Naive thymus-derived CD8-positive, alpha-beta T cell (primary cell): ENCODE results near the gene PPP1R7. TPM values are rescaled to one million over a fixed set of nuclear protein-coding genes. Genes with fewer than 3 reads are reported as not detected.

Source experiments
- ATAC-seq, 2 donors: fragments of 150-1000 bp; cut with Tn5 transposase in 1 of 2; sonication (Bioruptor Pico), chemical (Tn5 transposase) in 1 of 2; 1 replicate in 1 of 2; 2 replicates in 1 of 2; pipeline ENCODE4 v1.10.0; 2021; ENCODE audit warnings: mild to moderate bottlenecking in 2 of 2, moderate library complexity in 2 of 2
- POLR2A ChIA-PET: fragments of 350-600 bp; sonication (Branson Sonifier 250); formaldehyde crosslinking; loops from one replicate; lab custom pipeline; 2021; ENCODE audit warnings: antibody characterized with exemption; lab: Charles Lee
- DNase-seq, 10 donors: peaks; one replicate each; pipeline versions ENCODE4 v3.0.0 to v3.0.0-alpha.2; 2020 to 2022
- H3K27ac Mint-ChIP-seq, 10 donors: one replicate each; pipeline ENCODE4 v1.8.0; 2020 to 2022; ENCODE audit warnings: mild to moderate bottlenecking in 10 of 10, mixed read lengths in 10 of 10, moderate library complexity in 4 of 10, inconsistent platforms in 1 of 10
- H3K27me3 Mint-ChIP-seq, 5 donors: one replicate each; pipeline ENCODE4 v1.8.0; 2021 to 2022; ENCODE audit warnings: mixed read lengths in 5 of 5
- H3K36me3 Mint-ChIP-seq, 3 donors: one replicate each; pipeline ENCODE4 v1.8.0; 2020 to 2022; ENCODE audit warnings: mixed read lengths in 3 of 3, mild to moderate bottlenecking in 2 of 3, inconsistent platforms in 1 of 3
- H3K4me1 Mint-ChIP-seq, 4 donors: one replicate each; pipeline ENCODE4 v1.8.0; 2021 to 2022; ENCODE audit warnings: mixed read lengths in 4 of 4
- H3K4me3 Mint-ChIP-seq, 10 donors: one replicate each; pipeline ENCODE4 v1.8.0; 2020 to 2022; ENCODE audit warnings: mild to moderate bottlenecking in 10 of 10, mixed read lengths in 10 of 10, moderate library complexity in 6 of 10, inconsistent platforms in 1 of 10
- H3K9me3 Mint-ChIP-seq, 9 donors: one replicate each; pipeline ENCODE4 v1.8.0; 2020 to 2022; ENCODE audit warnings: mixed read lengths in 9 of 9, mild to moderate bottlenecking in 3 of 9, inconsistent platforms in 1 of 9, moderate library complexity in 1 of 9
- polyA plus RNA-seq, 3 donors: library from polyadenylated mRNA; unstranded; fragments of 300-500 nt; fragmentation: Illumina TruSeq; gene quantifications; one replicate each; pipeline ENCODE4 v1.2.3, GENCODE V29; 2021
- total RNA-seq, 8 experiments: library from RNA in 2 of 8; stranded (reverse) in 2 of 8; gene quantifications; one replicate each; pipeline ENCODE4 v1.2.3 and lab custom pipeline; 2021 to 2026

Gene PPP1R7
- total and polyA plus RNA-seq, 5 experiments from 2014 or later, result 60.4 to 115 (median 109) TPM

DNA sequence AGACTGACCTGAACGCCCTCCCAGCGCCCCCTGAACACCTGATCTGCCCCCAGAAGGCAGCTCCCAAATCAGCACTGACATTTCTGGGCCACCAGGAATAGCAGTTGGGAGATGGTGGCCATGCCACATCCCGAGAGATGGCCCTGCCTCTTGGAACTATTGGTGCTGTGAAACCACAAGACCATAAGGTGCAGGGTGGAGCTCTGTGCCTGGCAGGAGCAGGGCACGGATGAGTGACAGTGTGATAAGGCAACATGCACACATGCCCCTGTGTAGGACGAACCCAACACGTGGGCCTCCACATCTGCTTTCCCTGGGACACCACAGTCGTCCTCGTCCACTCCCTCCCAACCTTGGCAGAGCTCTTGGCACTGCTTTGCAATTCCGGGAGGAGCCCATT, 65.2 kb downstream of the PPP1R7 start:
- ATAC-seq, result no peak

GRCh38 chr2:241216211-241216761, 66.0 kb downstream of the PPP1R7 start:
- H3K4me3 Mint-ChIP-seq, result peak overlapping the region; percentile 68 to 88 (median 80)
- peak in 1 of 2 donors; percentile 22 for ATAC-seq
- peak in 1 of 10 donors; percentile 61 for DNase-seq
- peak overlapping the region in 8 of 10 donors; percentile 43 to 87 (median 56) for H3K27ac Mint-ChIP-seq
- H3K4me1 Mint-ChIP-seq, result peaks cover 8 to 18% (median 11%) of the 10 kb centered on the region in 4 donors
- H3K27me3 Mint-ChIP-seq, result peaks cover 0 to 2% (median 0%) of the 10 kb centered on the region in 5 donors
- no peaks in the 10 kb centered on the region for H3K36me3 Mint-ChIP-seq
- no peaks in the 10 kb centered on the region for H3K9me3 Mint-ChIP-seq
- POLR2A ChIA-PET, result interaction anchor here (0.7 to 1.5 kb wide), 4 partner anchors 9 to 655 kb away, joined by 3 read pairs; no protein-coding TSS in a partner anchor

More for the DNA sequence above, 65.2 kb downstream of the PPP1R7 start:
- Mint-ChIP-seq H3K27ac (no peak overlapping the region), H3K36me3 (no peaks in the 10 kb centered on the region), H3K4me1 (peaks cover 8 to 18% (median 11%) of the 10 kb centered on the region in 4 donors), H3K4me3 (no peak overlapping the region), H3K9me3 (no peaks in the 10 kb centered on the region), H3K27me3 (peaks cover 0 to 2% (median 0%) of the 10 kb centered on the region in 5 donors)
- POLR2A ChIA-PET, result interaction anchor here (1.3 kb wide), 1 partner anchor 11 kb away, joined by 3 read pairs; no protein-coding TSS in a partner anchor
- DNase-seq, result peak in 1 of 10 donors; percentile 31

DNA sequence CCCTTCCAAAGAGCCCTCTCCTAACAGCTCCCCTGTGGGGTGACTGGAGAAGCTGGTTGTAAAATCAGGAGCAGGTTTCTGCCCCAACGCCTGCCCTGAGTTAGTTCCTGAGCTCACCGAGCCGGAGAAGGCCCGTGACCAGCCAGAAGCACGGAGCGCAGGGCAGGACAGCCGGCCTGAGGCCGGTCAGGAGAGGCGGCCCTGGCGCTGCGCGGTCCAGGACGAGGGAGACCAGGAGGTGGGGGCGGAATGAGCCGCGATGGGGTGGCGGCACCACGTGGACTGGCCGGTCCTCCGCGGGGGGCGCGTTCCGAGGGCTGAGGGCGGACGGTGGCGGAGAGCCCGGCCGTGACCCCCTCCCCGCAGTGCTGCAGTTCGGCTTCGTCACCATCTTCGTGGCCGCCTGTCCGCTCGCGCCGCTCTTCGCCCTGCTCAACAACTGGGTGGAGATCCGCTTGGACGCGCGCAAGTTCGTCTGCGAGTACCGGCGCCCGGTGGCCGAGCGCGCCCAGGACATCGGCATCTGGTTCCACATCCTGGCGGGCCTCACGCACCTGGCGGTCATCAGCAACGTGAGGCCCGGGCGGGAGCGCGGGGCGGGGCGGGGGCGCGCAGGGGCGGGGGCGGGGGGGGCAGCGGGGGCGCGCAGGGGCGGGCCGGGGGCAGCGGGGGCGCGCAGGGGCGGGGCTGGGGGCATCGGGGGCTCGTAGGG, 67.2 kb downstream of the PPP1R7 start:
- Mint-ChIP-seq H3K4me1 (peaks cover 7 to 18% (median 10%) of the 10 kb centered on the region in 4 donors), H3K36me3 (no peaks in the 10 kb centered on the region), H3K27ac (peak overlapping the region in 5 of 10 donors; percentile 43 to 81 (median 79)), H3K27me3 (peaks cover 0 to 3% (median 2%) of the 10 kb centered on the region in 5 donors), H3K9me3 (no peaks in the 10 kb centered on the region), H3K4me3 (peak overlapping the region; percentile 50 to 88 (median 82))
- peak; percentile 35 to 55 for ATAC-seq
- POLR2A ChIA-PET, result interaction anchor here (1.0 to 1.5 kb wide), 2 partner anchors 10 to 656 kb away, joined by 3 read pairs; no protein-coding TSS in a partner anchor
- peak in 7 of 10 donors; percentile 27 to 67 (median 33) for DNase-seq

DNA sequence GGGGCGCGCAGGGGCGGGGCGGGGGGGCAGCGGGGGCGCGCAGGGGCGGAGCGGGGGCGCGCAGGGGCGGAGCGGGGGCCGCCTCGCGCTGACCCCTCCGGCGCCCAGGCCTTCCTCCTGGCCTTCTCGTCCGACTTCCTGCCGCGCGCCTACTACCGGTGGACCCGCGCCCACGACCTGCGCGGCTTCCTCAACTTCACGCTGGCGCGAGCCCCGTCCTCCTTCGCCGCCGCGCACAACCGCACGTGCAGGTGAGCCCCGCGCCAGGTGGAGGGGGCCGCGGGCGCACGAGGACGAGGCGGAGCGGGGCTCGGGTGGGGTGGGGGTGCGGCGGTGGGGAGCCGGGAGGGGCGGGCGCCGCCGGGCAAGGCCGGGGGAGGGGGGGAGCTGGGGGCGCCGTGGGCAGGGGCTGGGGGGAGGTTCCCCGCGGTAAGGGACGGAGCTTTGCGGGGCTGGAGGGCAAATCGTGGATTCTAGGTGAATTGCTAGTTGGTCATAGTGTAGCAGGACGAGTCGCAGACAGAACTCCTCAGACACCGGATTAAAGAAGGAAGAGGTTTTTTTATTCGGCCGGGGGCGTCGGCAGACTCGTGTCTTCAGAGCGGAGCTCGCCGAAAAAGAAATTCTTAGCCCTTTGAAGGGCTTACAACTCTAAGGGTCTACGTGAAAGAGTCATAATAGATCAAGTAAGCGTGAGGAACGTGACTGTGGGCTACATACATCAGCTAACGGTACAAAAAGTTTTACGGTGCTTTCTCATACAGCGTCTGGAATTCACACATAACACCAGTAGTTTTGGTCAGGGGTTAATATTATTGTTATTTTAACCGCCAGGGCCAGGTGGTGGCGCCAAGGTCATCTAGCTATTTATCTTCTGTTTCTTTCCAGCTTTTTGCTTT, 68.1 kb downstream of the PPP1R7 start:
- H3K27me3 Mint-ChIP-seq, result peaks cover 0 to 5% (median 2%) of the 10 kb centered on the region in 5 donors
- H3K4me3 Mint-ChIP-seq, result peak overlapping the region; percentile 80 to 93 (median 88)
- peak overlapping the region; percentile 56 to 93 (median 80) for H3K27ac Mint-ChIP-seq
- peaks cover 5 to 18% (median 12%) of the 10 kb centered on the region in 4 donors for H3K4me1 Mint-ChIP-seq
- H3K9me3 Mint-ChIP-seq, result no peaks in the 10 kb centered on the region
- H3K36me3 Mint-ChIP-seq, result no peaks in the 10 kb centered on the region
- DNase-seq, result peak; percentile 14 to 76 (median 37)
- ATAC-seq, result peak; percentile 52 to 67
- POLR2A ChIA-PET, result interaction anchor here (1.1 kb wide), 1 partner anchor 657 kb away, joined by 3 read pairs; no protein-coding TSS in a partner anchor

DNA sequence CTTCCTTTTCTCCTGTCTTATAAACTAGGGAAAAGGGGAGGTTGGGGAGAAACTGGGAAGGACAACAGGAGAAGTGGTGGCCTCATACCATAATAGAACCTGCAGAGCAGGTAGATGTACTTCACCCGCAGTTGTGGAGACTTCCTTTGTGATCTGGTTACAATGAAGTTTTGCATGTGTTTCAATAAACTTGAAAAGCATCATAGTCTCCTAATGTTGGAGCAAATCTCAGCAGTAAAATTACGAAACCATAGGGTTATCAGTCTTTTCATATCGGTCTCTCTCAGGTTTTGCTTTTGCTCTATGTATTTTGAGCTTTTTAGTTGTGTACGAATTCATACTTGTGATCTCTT, 68.7 kb downstream of the PPP1R7 start:
- POLR2A ChIA-PET, result interaction anchor here (0.6 to 1.1 kb wide), 5 partner anchors 11 to 658 kb away, joined by 3 read pairs; no protein-coding TSS in a partner anchor
- Mint-ChIP-seq H3K4me1 (peaks cover 5 to 20% (median 13%) of the 10 kb centered on the region in 4 donors), H3K27me3 (peaks cover 0 to 5% (median 2%) of the 10 kb centered on the region in 5 donors), H3K4me3 (peak overlapping the region; percentile 80 to 93 (median 88)), H3K27ac (peak overlapping the region in 2 of 10 donors; percentile 78 to 89), H3K9me3 (no peaks in the 10 kb centered on the region), H3K36me3 (no peaks in the 10 kb centered on the region)
- ATAC-seq, result no peak
- DNase-seq, result no peak

GRCh38 chr2:241219856-241220356, 69.6 kb downstream of the PPP1R7 start:
- Mint-ChIP-seq H3K9me3 (no peaks in the 10 kb centered on the region), H3K4me1 (peaks cover 6 to 29% (median 13%) of the 10 kb centered on the region in 4 donors), H3K27ac (no peak overlapping the region), H3K36me3 (no peaks in the 10 kb centered on the region), H3K27me3 (peaks cover 0 to 5% (median 2%) of the 10 kb centered on the region in 5 donors), H3K4me3 (peak overlapping the region in 2 of 10 donors; percentile 18 to 85)
- ATAC-seq (no peak), DNase-seq (no peak)
- POLR2A ChIA-PET, result interaction anchor here (0.7 kb wide), 1 partner anchor 119 kb away, joined by 3 read pairs; no protein-coding TSS in a partner anchor

DNA sequence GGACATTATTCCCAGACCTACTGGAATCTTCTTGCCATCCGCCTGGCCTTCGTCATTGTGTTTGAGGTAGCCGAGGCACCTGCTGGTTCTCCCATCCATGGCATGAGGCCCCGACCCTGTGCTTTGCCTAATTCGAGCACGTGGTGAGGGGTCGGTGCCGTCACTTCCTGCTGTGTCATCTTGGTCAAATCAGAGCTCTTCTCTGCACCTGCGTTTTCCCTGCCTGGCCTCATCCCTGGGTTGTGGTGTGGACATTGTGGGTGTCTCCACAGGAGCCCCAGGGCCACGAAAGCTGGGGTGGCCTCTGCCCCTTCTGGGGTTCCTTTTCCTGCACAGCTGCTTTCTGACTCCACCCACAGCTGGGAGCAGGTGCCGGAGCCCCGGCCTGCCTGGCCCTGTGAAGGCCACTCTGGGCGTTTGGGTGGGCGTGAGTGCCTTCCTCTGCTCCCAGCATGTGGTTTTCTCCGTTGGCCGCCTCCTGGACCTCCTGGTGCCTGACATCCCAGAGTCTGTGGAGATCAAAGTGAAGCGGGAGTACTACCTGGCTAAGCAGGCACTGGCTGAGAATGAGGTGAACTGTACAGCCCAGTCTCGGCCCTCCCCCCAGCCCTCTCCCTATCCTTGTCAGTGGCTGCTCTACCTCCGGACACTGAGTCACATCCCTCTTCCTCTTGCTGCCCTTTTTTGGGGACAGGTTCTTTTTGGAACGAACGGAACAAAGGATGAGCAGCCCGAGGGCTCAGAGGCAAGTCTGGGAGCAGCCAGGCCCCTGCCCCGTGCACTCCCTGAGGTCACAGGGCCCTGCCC, 73.1 kb downstream of the PPP1R7 start:
- POLR2A ChIA-PET, result no interaction called here
- peaks cover 5 to 23% (median 12%) of the 10 kb centered on the region in 4 donors for H3K4me1 Mint-ChIP-seq
- peaks cover 0 to 20% (median 0%) of the 10 kb centered on the region in 3 donors for H3K36me3 Mint-ChIP-seq
- DNase-seq (peak in 1 of 10 donors; percentile 57), ATAC-seq (peak in 1 of 2 donors; percentile 27)
- H3K9me3 Mint-ChIP-seq, result no peaks in the 10 kb centered on the region
- H3K4me3 Mint-ChIP-seq, result no peak overlapping the region
- H3K27me3 Mint-ChIP-seq, result peaks cover 0 to 5% (median 2%) of the 10 kb centered on the region in 5 donors
- H3K27ac Mint-ChIP-seq, result peak overlapping the region in 1 of 10 donors; percentile 67

GRCh38 chr2:241224018-241224850, 74.0 kb downstream of the PPP1R7 start:
- DNase-seq (peak in 1 of 10 donors; percentile 57), ATAC-seq (no peak)
- Mint-ChIP-seq H3K27me3 (peaks cover 0 to 5% (median 2%) of the 10 kb centered on the region in 5 donors), H3K9me3 (no peaks in the 10 kb centered on the region), H3K36me3 (peaks cover 0 to 26% (median 2%) of the 10 kb centered on the region in 3 donors), H3K27ac (peak overlapping the region in 2 of 10 donors; percentile 25 to 50), H3K4me3 (no peak overlapping the region), H3K4me1 (peaks cover 1 to 14% (median 4%) of the 10 kb centered on the region in 4 donors)
- POLR2A ChIA-PET, result no interaction called here

DNA sequence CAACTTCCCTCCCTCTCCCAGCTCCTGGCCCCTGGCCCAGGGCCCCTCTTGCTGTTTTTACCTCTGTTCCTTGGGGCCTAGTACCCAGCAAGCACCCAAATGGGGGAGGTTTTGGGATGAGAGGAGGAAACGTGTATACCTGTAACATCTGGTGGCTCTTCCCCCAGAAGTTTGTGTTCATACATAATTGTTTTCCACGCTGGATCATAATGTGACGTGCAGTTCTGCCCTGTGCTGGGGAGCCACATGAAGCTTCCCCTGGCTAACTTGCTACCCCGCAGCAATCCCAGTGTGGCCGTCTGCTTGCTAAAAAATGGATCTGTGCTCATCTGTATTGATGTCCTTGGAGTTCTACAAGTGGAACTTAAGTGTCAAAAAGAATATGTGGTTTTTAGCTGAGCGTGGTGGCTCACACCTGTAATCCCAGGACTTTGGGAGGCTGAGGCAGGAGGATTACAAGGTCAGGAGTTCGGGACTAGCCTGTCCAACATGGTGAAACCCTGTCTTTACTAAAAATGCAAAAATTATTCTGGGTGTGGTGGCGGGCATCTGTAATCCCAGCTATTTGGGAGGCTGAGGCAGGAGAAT, 74.7 kb downstream of the PPP1R7 start:
- Mint-ChIP-seq H3K27ac (peak overlapping the region in 2 of 10 donors; percentile 25 to 31), H3K27me3 (peaks cover 0 to 5% (median 2%) of the 10 kb centered on the region in 5 donors), H3K9me3 (no peaks in the 10 kb centered on the region), H3K4me1 (peaks cover 0 to 12% (median 4%) of the 10 kb centered on the region in 4 donors), H3K4me3 (no peak overlapping the region), H3K36me3 (peaks cover 0 to 31% (median 2%) of the 10 kb centered on the region in 3 donors)
- ATAC-seq, result no peak
- POLR2A ChIA-PET, result no interaction called here
- no peak for DNase-seq

DNA sequence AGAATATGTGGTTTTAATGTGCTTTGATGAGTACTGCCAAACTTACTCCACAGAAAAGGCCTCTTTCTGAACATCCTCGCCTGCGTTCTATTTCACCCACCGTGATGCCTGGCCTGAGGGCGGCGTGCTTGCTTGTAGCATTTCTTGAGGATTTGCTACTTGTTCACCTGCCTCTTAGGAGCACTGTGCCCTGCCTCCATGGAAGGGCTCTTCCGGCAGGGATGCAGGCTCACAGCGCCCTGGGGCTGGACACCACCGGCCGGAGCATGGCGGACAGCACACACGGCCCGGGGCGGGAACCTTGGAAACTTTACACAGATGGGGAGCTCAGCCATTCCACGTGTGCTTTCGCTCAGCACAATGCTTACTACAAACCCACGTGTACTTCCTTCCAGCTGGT, 75.3 kb downstream of the PPP1R7 start:
- Mint-ChIP-seq H3K9me3 (no peaks in the 10 kb centered on the region), H3K27me3 (peaks cover 0 to 5% (median 0%) of the 10 kb centered on the region in 5 donors), H3K4me1 (peaks cover 0 to 12% (median 4%) of the 10 kb centered on the region in 4 donors), H3K36me3 (peaks cover 0 to 36% (median 6%) of the 10 kb centered on the region in 3 donors), H3K4me3 (no peak overlapping the region), H3K27ac (no peak overlapping the region)
- ATAC-seq (no peak), DNase-seq (no peak)
- POLR2A ChIA-PET, result no interaction called here
